Measurements from ENCODE around the gene MMP15. TPM values are rescaled to one million over a fixed set of nuclear protein-coding genes. Genes with fewer than 3 reads are reported as not detected.
"Not testable (repeated sequence)": the region's sequence is repeated elsewhere in the genome, so short reads cannot be mapped to it uniquely, and the experiment has no call there.

MMP15 gene
- total and polyA plus RNA-seq, 12 donors: 24.4 to 88.4 (median 58.1) TPM

DNA sequence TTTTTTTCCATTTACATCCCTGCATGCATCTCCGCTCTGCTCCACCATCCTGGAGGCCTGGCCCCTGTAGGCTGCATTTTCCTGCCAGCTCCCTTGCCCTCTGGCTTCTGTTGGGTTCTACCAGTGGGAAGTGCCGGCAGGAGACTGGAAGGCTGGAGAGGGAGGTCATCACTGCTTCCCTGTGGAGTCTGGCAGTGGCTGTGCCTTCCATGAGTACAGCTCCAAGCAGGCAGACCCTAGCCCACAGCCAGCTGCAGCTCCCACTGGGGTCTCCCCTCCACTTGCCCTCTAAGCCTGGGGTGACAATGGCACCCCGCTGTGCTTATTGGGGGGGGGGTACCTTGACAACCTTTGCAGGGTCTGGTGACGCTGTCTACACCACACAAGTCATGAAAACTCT lies 37.3 kb downstream of the MMP15 start:
- ATAC-seq (no peak), DNase-seq (no peak)
- Histone ChIP-seq H3K4me3 (no peak overlapping the region), H3K36me3 (no peaks in the 10 kb centered on the region), H3K27me3 (no peaks in the 10 kb centered on the region), H3K27ac (peak overlapping the region in 1 of 10 donors; percentile 53), H3K4me1 (peaks cover 0 to 34% (median 10%) of the 10 kb centered on the region in 9 donors), H3K9me3 (no peaks in the 10 kb centered on the region)
- TF ChIP-seq, protein P1, sequence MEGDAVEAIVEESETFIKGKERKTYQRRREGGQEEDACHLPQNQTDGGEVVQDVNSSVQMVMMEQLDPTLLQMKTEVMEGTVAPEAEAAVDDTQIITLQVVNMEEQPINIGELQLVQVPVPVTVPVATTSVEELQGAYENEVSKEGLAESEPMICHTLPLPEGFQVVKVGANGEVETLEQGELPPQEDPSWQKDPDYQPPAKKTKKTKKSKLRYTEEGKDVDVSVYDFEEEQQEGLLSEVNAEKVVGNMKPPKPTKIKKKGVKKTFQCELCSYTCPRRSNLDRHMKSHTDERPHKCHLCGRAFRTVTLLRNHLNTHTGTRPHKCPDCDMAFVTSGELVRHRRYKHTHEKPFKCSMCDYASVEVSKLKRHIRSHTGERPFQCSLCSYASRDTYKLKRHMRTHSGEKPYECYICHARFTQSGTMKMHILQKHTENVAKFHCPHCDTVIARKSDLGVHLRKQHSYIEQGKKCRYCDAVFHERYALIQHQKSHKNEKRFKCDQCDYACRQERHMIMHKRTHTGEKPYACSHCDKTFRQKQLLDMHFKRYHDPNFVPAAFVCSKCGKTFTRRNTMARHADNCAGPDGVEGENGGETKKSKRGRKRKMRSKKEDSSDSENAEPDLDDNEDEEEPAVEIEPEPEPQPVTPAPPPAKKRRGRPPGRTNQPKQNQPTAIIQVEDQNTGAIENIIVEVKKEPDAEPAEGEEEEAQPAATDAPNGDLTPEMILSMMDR (IDR thresholded peaks at IDR 0.05): no peak
- WGBS, 2 donors: 80 to 82% methylated on average over 4 of the region's 4 CpGs
- intact Hi-C loops (cut with DNase I): no loop called here

DNA sequence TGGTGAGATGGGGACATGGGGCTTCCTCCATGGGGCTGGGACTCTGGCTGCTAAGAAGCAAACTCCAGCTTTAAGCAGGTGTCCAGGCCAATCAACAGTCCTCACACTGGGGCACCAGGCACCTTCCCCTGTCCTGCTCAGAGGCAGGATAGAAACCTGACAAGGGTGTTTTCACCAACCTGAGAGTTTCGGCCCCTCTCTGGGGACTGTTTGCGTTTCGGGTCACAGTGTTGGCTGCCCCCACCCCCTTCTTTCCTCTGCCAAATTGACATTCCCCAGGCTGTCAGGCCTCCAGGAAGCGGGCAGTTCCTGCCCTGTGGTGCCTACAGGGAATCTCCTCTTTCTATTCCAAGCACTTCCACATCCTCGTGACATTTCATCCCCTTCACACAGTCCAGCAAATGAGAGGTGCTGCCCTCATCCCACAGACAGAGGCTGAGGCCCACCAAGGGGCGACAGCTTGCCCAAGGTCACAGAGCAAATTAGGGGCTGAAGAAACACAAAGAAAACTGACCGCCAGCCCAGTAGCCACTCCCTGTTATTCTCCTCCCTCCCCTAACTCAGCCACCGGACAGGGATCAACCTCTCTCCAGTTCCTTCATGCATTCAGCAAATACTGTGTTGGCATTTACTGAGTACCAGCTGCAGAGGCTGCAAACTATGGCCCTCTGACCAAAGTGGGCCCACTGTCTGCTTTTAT lies 38.0 kb downstream of the MMP15 start:
- Histone ChIP-seq H3K4me3 (no peak overlapping the region), H3K36me3 (no peaks in the 10 kb centered on the region), H3K4me1 (peaks cover 0 to 34% (median 10%) of the 10 kb centered on the region in 9 donors), H3K27me3 (no peaks in the 10 kb centered on the region), H3K27ac (peak overlapping the region in 1 of 10 donors; percentile 53), H3K9me3 (no peaks in the 10 kb centered on the region)
- WGBS, 2 donors: 21 to 37% methylated on average over 8 of the region's 8 CpGs
- DNase-seq: no peak
- peak in 7 of 8 donors; percentile 11 to 74 (median 60) for ATAC-seq
- intact Hi-C loops (cut with DNase I): no loop called here
- TF ChIP-seq, protein P1 (IDR thresholded peaks at IDR 0.05): no peak

DNA sequence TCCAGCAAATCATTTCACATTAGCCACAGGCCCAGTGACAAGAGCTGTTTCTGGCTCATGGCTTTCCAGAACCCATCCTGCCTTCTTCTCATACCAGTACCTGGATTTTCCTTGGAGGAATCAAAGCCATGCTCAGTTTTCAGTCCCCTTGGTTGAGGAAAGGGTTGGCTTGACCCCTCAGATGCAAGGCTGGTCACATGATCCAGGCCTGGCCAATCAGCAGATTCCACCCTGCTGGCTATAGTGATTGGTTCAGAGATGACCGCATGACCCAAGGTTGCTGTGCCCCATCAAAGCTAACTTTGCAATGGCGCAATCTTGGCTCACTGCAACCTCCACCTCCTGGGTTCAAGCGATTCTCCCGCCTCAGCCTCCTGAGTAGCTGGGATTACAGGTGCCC lies 45.0 kb downstream of the MMP15 start:
- Histone ChIP-seq H3K9me3 (no peaks in the 10 kb centered on the region), H3K27me3 (no peaks in the 10 kb centered on the region), H3K4me3 (no peak overlapping the region), H3K4me1 (peaks cover 0 to 17% (median 4%) of the 10 kb centered on the region in 9 donors), H3K36me3 (no peaks in the 10 kb centered on the region), H3K27ac (no peak overlapping the region)
- DNase-seq (no peak), ATAC-seq (no peak)
- intact Hi-C loops (cut with DNase I): no loop called here
- TF ChIP-seq, protein P1 (IDR thresholded peaks at IDR 0.05): no peak
- WGBS, 2 donors: 98% methylated on average over 4 of the region's 4 CpGs

DNA sequence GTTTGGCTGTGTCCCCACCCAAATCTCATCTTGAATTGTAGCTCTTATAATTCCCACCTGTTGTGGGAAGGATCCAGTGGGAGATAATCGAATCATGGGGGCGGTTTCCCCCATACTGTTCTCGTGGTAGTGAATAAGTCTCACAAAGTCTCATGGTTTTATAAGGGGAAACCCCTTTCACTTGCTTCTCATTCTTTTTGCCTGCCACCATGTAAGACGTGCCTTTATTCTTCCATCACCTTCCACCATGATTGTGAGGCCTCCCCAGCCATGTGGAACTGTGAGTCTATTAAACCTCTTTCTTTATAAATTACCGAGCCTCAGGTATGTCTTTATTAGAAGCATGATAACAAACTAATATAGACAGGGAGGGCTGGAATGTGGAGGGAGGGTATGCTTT lies 46.6 kb downstream of the MMP15 start:
- intact Hi-C loops (cut with DNase I): not testable (repeated sequence)
- WGBS, 2 donors: 87 to 94% methylated on average over 5 of the region's 5 CpGs

DNA sequence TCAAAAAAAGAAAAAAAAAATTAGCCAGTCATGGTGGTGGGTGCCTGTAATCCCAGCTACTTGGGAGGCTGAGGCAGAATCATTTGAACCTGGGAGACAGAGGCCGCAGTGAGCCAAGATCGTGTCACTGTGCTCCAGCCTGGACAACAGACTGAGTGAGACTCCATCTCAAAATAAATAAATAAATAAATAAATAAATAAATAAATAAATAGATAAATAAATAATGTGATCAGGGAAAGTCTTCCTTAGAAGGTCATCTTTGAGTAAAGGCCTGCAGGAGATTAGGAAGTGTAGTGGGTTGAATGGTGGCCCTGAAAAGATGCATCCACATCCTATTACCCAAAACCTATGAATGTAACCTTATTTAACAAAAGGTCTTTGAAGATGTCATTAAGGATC lies 47.5 kb downstream of the MMP15 start:
- H3K9me3 ChIP-seq: peaks cover 0 to 13% (median 4%) of the 10 kb centered on the region in 11 donors
- H3K36me3 ChIP-seq; intact Hi-C loops (cut with DNase I); H3K27me3 ChIP-seq; DNase-seq; H3K27ac ChIP-seq; H3K4me1 ChIP-seq; ATAC-seq; H3K4me3 ChIP-seq: not testable (repeated sequence)
- 95 to 97% methylated on average over 2 of the region's 2 CpGs for WGBS, 2 donors

More for the DNA sequence above, 46.6 kb downstream of the MMP15 start:
- not testable (repeated sequence) for ATAC-seq, H3K36me3 ChIP-seq, H3K4me3 ChIP-seq, H3K27ac ChIP-seq, H3K4me1 ChIP-seq, H3K27me3 ChIP-seq, DNase-seq
- peaks cover 0 to 12% (median 4%) of the 10 kb centered on the region in 11 donors for H3K9me3 ChIP-seq
